Esophagus muscularis mucosa (tissue), 3 donors: ENCODE data around the gene CEBPE.

ENCODE experiments used
- CTCF ChIP-seq, 3 experiments: fragments of 200-600 bp in 2 of 3; fragments of 450-650 bp in 1 of 3; sonication (generic) in 2 of 3; IDR thresholded peaks; one replicate each; pipeline ENCODE4 v1.5.1; 2017 to 2019; ENCODE audit warnings: antibody characterized with exemption in 3 of 3, mild to moderate bottlenecking in 2 of 3, moderate library complexity in 1 of 3
- POLR2A ChIP-seq: fragments of 450-650 bp; IDR thresholded peaks from one replicate; pipeline ENCODE4 v1.6.1; 2017; ENCODE audit warnings: antibody characterized with exemption, moderate library complexity, mild to moderate bottlenecking, low read depth
- POLR2AphosphoS5 ChIP-seq, 2 donors: sonication (generic); formaldehyde crosslinking; IDR thresholded peaks; one replicate each; pipeline ENCODE4 v1.6.1; 2017; ENCODE audit warnings: antibody characterized with exemption in 2 of 2

- TF ChIP-seq CTCF (IDR thresholded peaks at IDR 0.05) (no peak), POLR2A (no peak), POLR2AphosphoS5 (IDR thresholded peaks at IDR 0.05) (no peak)
Measured at GRCh38 chr14:23137813-23138535, 18.9 kb upstream of the CEBPE start.
